Kidney epithelial cell (primary cell): ENCODE data around the gene HDAC7. TPM values are rescaled to one million over a fixed set of nuclear protein-coding genes. Genes with fewer than 3 reads are reported as not detected.

Experiments
- DNase-seq: peaks from one replicate; pipeline ENCODE4 v3.0.0-alpha.2; 2010; ENCODE audit warnings: low read depth
- H3K27me3 ChIP-seq: 2 replicates; pipeline ENCODE4 v1.6.0; 2011; ENCODE audit warnings: low read length; ENCODE audit not compliant: control insufficient read depth, insufficient read depth
- H3K36me3 ChIP-seq: 2 replicates; pipeline ENCODE4 v1.5.1; 2011; ENCODE audit warnings: low read length; ENCODE audit not compliant: control insufficient read depth, insufficient read depth
- H3K4me3 ChIP-seq: 2 replicates; pipeline ENCODE4 v1.5.1; 2011; ENCODE audit warnings: low read depth, mild to moderate bottlenecking, control low read depth, low read length
- CTCF ChIP-seq: IDR thresholded peaks from 2 replicates; pipeline ENCODE4 v1.5.1; 2011; ENCODE audit warnings: mild to moderate bottlenecking, moderate library complexity, low read length, control low read depth, inconsistent platforms; ENCODE audit not compliant: insufficient read depth, poor library complexity, severe bottlenecking
- total RNA-seq: library from RNA; depleted of rRNA; stranded (reverse); fragments of >200 nt; gene quantifications from 2 replicates; pipeline ENCODE4 v1.2.3, GENCODE V29; 2015

The HDAC7 gene
- total RNA-seq, result 52.1 and 62.2 TPM in 2 replicates

GRCh38 chr12:47819896-47820630 is at the start of gene HDAC7:
HDAC7 (minus strand) TSS chr12:47819903; CDS start chr12:47819785, 118 bp downstream.
- H3K36me3 ChIP-seq, result no peaks in the 10 kb centered on the region
- H3K27me3 ChIP-seq, result no peaks in the 10 kb centered on the region
- no peak for TF ChIP-seq CTCF
- DNase-seq, result no peak
- peak within 1 kb of the TSS; percentile 78 for H3K4me3 ChIP-seq

GRCh38 chr12:47868552-47869031 is 48.9 kb upstream of the HDAC7 start:
- DNase-seq, result no peak
- Histone ChIP-seq H3K4me3 (no peak overlapping the region), H3K27me3 (no peaks in the 10 kb centered on the region), H3K36me3 (peaks cover 1% of the 10 kb centered on the region)
- no peak for TF ChIP-seq CTCF

GRCh38 chr12:47868041-47868440 is 48.3 kb upstream of the HDAC7 start:
- TF ChIP-seq CTCF, result no peak
- H3K27me3 ChIP-seq, result no peaks in the 10 kb centered on the region
- no peak for DNase-seq
- peaks cover 1% of the 10 kb centered on the region for H3K36me3 ChIP-seq
- H3K4me3 ChIP-seq, result no peak overlapping the region

GRCh38 chr12:47867495-47867941 is 47.8 kb upstream of the HDAC7 start:
- peak; percentile 14 for DNase-seq

GRCh38 chr12:47864646-47865235 is 45.0 kb upstream of the HDAC7 start:
- TF ChIP-seq CTCF, result no peak
- no peak overlapping the region for H3K4me3 ChIP-seq

More at GRCh38 chr12:47867495-47867941, 47.8 kb upstream of the HDAC7 start:
- H3K4me3 ChIP-seq, result no peak overlapping the region
- peaks cover 1% of the 10 kb centered on the region for H3K36me3 ChIP-seq
- TF ChIP-seq CTCF, result no peak
- H3K27me3 ChIP-seq, result no peaks in the 10 kb centered on the region

More at GRCh38 chr12:47864646-47865235, 45.0 kb upstream of the HDAC7 start:
- H3K27me3 ChIP-seq, result no peaks in the 10 kb centered on the region
- H3K36me3 ChIP-seq, result peaks cover 1% of the 10 kb centered on the region
- DNase-seq, result no peak
